ENCODE data around the gene TECRL. TPM values are rescaled to one million over a fixed set of nuclear protein-coding genes. Genes with fewer than 3 reads are reported as not detected.

The TECRL gene
- polyA plus RNA-seq = under 1 TPM in 1 of 3 donors, not detected in 2; 0.45 TPM

GRCh38 chr4:64409300-64409699 lies at the start of gene TECRL:
TECRL (minus strand) TSS chr4:64409450; CDS start chr4:64409351, 99 bp downstream.
- WGBS, 3 donors = 78 to 89% (median 80%) methylated on average over 4 of the region's 4 CpGs
- H3K27ac ChIP-seq (ENCODE audit: low read depth, low read length) = no peak within 1 kb of the TSS

- 85 to 91% (median 89%) methylated on average over 10 of the region's 10 CpGs for WGBS, 3 donors
- H3K27ac ChIP-seq (ENCODE audit: low read depth, low read length) = no peak overlapping the region
Observed at GRCh38 chr4:64432674-64433073, 23.4 kb upstream of the TECRL start.

- WGBS, 3 donors = 78 to 83% (median 82%) methylated on average over 6 of the region's 6 CpGs
- H3K27ac ChIP-seq (ENCODE audit: low read depth, low read length) = no peak overlapping the region
Observed at GRCh38 chr4:64430933-64431332, 21.7 kb upstream of the TECRL start.

GRCh38 chr4:64417974-64418373 lies 8.7 kb upstream of the TECRL start:
- WGBS, 3 donors = 20 to 30% (median 28%) methylated on average over 1 of the region's 1 CpG
- H3K27ac ChIP-seq (ENCODE audit: low read depth, low read length) = no peak overlapping the region

- H3K27ac ChIP-seq (ENCODE audit: low read depth, low read length) = no peak overlapping the region
- 83 to 90% (median 85%) methylated on average over 1 of the region's 1 CpG for WGBS, 3 donors
Observed at GRCh38 chr4:64407000-64407399, 2.2 kb downstream of the TECRL start.

GRCh38 chr4:64405761-64406160 lies 3.5 kb downstream of the TECRL start:
- no peak overlapping the region for H3K27ac ChIP-seq (ENCODE audit: low read depth, low read length)
- 68 to 78% (median 72%) methylated on average over 11 of the region's 11 CpGs for WGBS, 3 donors

- no peak overlapping the region for H3K27ac ChIP-seq (ENCODE audit: low read depth, low read length)
- WGBS, 3 donors = 30 to 38% (median 38%) methylated on average over 2 of the region's 2 CpGs
Observed at GRCh38 chr4:64402684-64403083, 6.6 kb downstream of the TECRL start.

- H3K27ac ChIP-seq (ENCODE audit: low read depth, low read length) = no peak overlapping the region
- WGBS, 3 donors = 85 to 92% (median 88%) methylated on average over 5 of the region's 5 CpGs
Observed at GRCh38 chr4:64399313-64400109, 9.7 kb downstream of the TECRL start.

GRCh38 chr4:64394469-64394868 lies 14.8 kb downstream of the TECRL start:
- WGBS, 3 donors = 68 to 86% (median 75%) methylated on average over 3 of the region's 3 CpGs
- H3K27ac ChIP-seq (ENCODE audit: low read depth, low read length) = no peak overlapping the region

GRCh38 chr4:64388252-64388651 lies 21.0 kb downstream of the TECRL start:
- no peak overlapping the region for H3K27ac ChIP-seq (ENCODE audit: low read depth, low read length)
- WGBS, 3 donors = 77 to 88% (median 83%) methylated on average over 1 of the region's 1 CpG

GRCh38 chr4:64385220-64385619 lies 24.0 kb downstream of the TECRL start:
- H3K27ac ChIP-seq (ENCODE audit: low read depth, low read length) = no peak overlapping the region
- 80 to 100% (median 90%) methylated on average over 1 of the region's 1 CpG for WGBS, 3 donors

- WGBS, 3 donors = 73 to 83% (median 80%) methylated on average over 1 of the region's 1 CpG
- no peak overlapping the region for H3K27ac ChIP-seq (ENCODE audit: low read depth, low read length)
Observed at GRCh38 chr4:64384237-64385203, 24.7 kb downstream of the TECRL start.

GRCh38 chr4:64368741-64369140 lies 40.5 kb downstream of the TECRL start:
- no peak overlapping the region for H3K27ac ChIP-seq (ENCODE audit: low read depth, low read length)
- 27 to 50% (median 45%) methylated on average over 1 of the region's 1 CpG for WGBS, 3 donors

GRCh38 chr4:64361399-64361740 lies 47.9 kb downstream of the TECRL start:
- H3K27ac ChIP-seq (ENCODE audit: low read depth, low read length) = no peak overlapping the region

GRCh38 chr4:64360664-64361398 lies 48.4 kb downstream of the TECRL start:
- 91 to 94% (median 92%) methylated on average over 8 of the region's 8 CpGs for WGBS, 3 donors
- H3K27ac ChIP-seq (ENCODE audit: low read depth, low read length) = no peak overlapping the region

- no peak overlapping the region for H3K27ac ChIP-seq (ENCODE audit: low read depth, low read length)
- WGBS, 3 donors = 76 to 84% (median 80%) methylated on average over 3 of the region's 3 CpGs
Observed at GRCh38 chr4:64359489-64359888, 49.8 kb downstream of the TECRL start.

- no peak overlapping the region for H3K27ac ChIP-seq (ENCODE audit: low read depth, low read length)
- 48 to 60% (median 59%) methylated on average over 2 of the region's 2 CpGs for WGBS, 3 donors
Observed at GRCh38 chr4:64353904-64354303, 55.3 kb downstream of the TECRL start.

- H3K27ac ChIP-seq (ENCODE audit: low read depth, low read length) = no peak overlapping the region
- WGBS, 3 donors = 47 to 73% (median 66%) methylated on average over 3 of the region's 3 CpGs
Observed at GRCh38 chr4:64341711-64342110, 67.5 kb downstream of the TECRL start.

Measured in adipose tissue (tissue), 3 donors.